Ovary (tissue), 9 donors: ENCODE measurements around the gene PXYLP1. TPM values are rescaled to one million over a fixed set of nuclear protein-coding genes. Genes with fewer than 3 reads are reported as not detected.

Experiments used
- DNase-seq, 5 donors: peaks; one replicate each; pipeline ENCODE4 v3.0.0-alpha.2; 2019 to 2020
- H3K27ac ChIP-seq, 2 donors: fragments of 200-600 bp; one replicate each; pipeline versions ENCODE4 v1.5.1 to v1.8.0; 2019 to 2022
- H3K27me3 ChIP-seq: fragments of 200-600 bp; one replicate; pipeline ENCODE4 v1.8.0; 2022
- H3K36me3 ChIP-seq: fragments of 200-600 bp; sonication (generic); one replicate; pipeline ENCODE4 v1.5.1; 2019
- H3K4me1 ChIP-seq: one replicate; pipeline ENCODE4 v1.8.1; 2013; ENCODE audit warnings: mild to moderate bottlenecking, moderate library complexity; ENCODE audit not compliant: insufficient read depth
- H3K4me3 ChIP-seq: fragments of 200-600 bp; sonication (generic); one replicate; pipeline ENCODE4 v1.5.1; 2017
- H3K9me3 ChIP-seq, 2 donors: fragments of 200-600 bp in 1 of 2; sonication (generic) in 1 of 2; one replicate each; pipeline versions ENCODE4 v1.5.1 to v1.8.1; 2013 to 2019; ENCODE audit warnings: mild to moderate bottlenecking in 1 of 2, moderate library complexity in 1 of 2
- CTCF ChIP-seq, 3 donors: fragments of 450-650 bp in 2 of 3; fragments of 200-600 bp in 1 of 3; IDR thresholded peaks; one replicate each; pipeline versions ENCODE4 v1.5.1 to v1.8.0; 2016 to 2022; ENCODE audit warnings: antibody characterized with exemption in 3 of 3, mild to moderate bottlenecking in 1 of 3
- EP300 ChIP-seq: sonication (generic); formaldehyde crosslinking; IDR thresholded peaks from one replicate; pipeline ENCODE4 v1.6.1; 2017; ENCODE audit warnings: antibody characterized with exemption
- POLR2A ChIP-seq: fragments of 450-650 bp; IDR thresholded peaks from one replicate; pipeline ENCODE4 v1.6.1; 2017; ENCODE audit warnings: antibody characterized with exemption, mild to moderate bottlenecking, moderate library complexity
- WGBS, 3 donors: extraction: QIAGEN DNeasy Blood & Tissue Kit in 1 of 3; methylation state at CpG; one replicate each; pipeline versions ENCODE4 v1.1.5 to v1.1.7; 2013 to 2017; 5-methylcytosine and 5-hydroxymethylcytosine counted together
- intact Hi-C, 4 donors: fragments of 100-400 bp; cut with DNase I; formaldehyde crosslinking; loops; one replicate each; pipeline versions ENCODE4 v1.11.0 to v1.15.1; 2022 to 2023
- polyA plus RNA-seq, 2 donors: library from polyadenylated mRNA; stranded (reverse); fragments of 200-250 nt in 1 of 2; fragments of 350-450 nt in 1 of 2; fragmentation: Illumina TruSeq in 1 of 2; extraction: RNeasy Lipid Tissue Mini Kit (QIAGEN cat#74804) in 1 of 2; gene quantifications; one replicate each; pipeline ENCODE4 v1.2.3, GENCODE V29; 2013 to 2014
- total RNA-seq, 7 donors: library from RNA; depleted of rRNA in 2 of 7; stranded (reverse); fragments of >200 nt in 2 of 7; fragmentation: NEBNext Ultra II Directional in 3 of 7; extraction: Animal tissue kit (Norgen Biotek cat#: 25700) in 3 of 7; gene quantifications; one replicate each; pipeline versions ENCODE4 v1.1.0 to v1.2.4, GENCODE V29; 2016 to 2023
- donor health status: DM: no; HTN: no; CAD: no; lungs with moderate emphysema.
- donor health status: DM: no; HTN: no; CAD: no.
- donor health status: Bipolar disorder and iron deficiency.
- donor health status: DM: yes; HTN: yes; CAD: no.
- donor health status: DM: no; HTN: no; CAD: no.
- donor health status: DM: yes; HTN: yes; CAD: no.

Gene PXYLP1
- total and polyA plus RNA-seq, 9 donors, result 6.5 to 23.0 (median 15.7) TPM

- H3K4me1 ChIP-seq, result no peaks in the 10 kb centered on the region
- intact Hi-C loops, result no loop called here
- no peak for TF ChIP-seq POLR2A
- TF ChIP-seq EP300, result no peak
- TF ChIP-seq CTCF (IDR thresholded peaks at IDR 0.05), result no peak
Measured at GRCh38 chr3:141338881-141339280, 107.3 kb downstream of the PXYLP1 start.

GRCh38 chr3:141341536-141341935 is 109.9 kb downstream of the PXYLP1 start:
- Histone ChIP-seq H3K9me3 (no peaks in the 10 kb centered on the region), H3K4me3 (no peak overlapping the region), H3K27ac (no peak overlapping the region), H3K4me1 (no peaks in the 10 kb centered on the region), H3K36me3 (no peaks in the 10 kb centered on the region), H3K27me3 (no peaks in the 10 kb centered on the region)
- WGBS, 3 donors, result 72 to 93% (median 90%) methylated on average over 1 of the region's 1 CpG
- no peak for DNase-seq
- TF ChIP-seq EP300 (no peak), POLR2A (no peak), CTCF (IDR thresholded peaks at IDR 0.05) (no peak)
- intact Hi-C loops, result no loop called here

More at GRCh38 chr3:141338881-141339280, 107.3 kb downstream of the PXYLP1 start:
- Histone ChIP-seq H3K27ac (no peak overlapping the region), H3K4me3 (no peak overlapping the region), H3K27me3 (no peaks in the 10 kb centered on the region), H3K9me3 (no peaks in the 10 kb centered on the region), H3K36me3 (no peaks in the 10 kb centered on the region)
- DNase-seq, result no peak

GRCh38 chr3:141342386-141342785 is 110.8 kb downstream of the PXYLP1 start:
- no peaks in the 10 kb centered on the region for H3K27me3 ChIP-seq
- no peaks in the 10 kb centered on the region for H3K9me3 ChIP-seq
- no peak overlapping the region for H3K4me3 ChIP-seq
- H3K4me1 ChIP-seq, result no peaks in the 10 kb centered on the region
- intact Hi-C loops, result no loop called here
- 74 to 87% (median 86%) methylated on average over 5 of the region's 5 CpGs for WGBS, 3 donors
- no peaks in the 10 kb centered on the region for H3K36me3 ChIP-seq
- TF ChIP-seq POLR2A (no peak), CTCF (IDR thresholded peaks at IDR 0.05) (no peak), EP300 (no peak)
- DNase-seq, result no peak
- no peak overlapping the region for H3K27ac ChIP-seq

- Histone ChIP-seq H3K4me1 (no peaks in the 10 kb centered on the region), H3K4me3 (no peak overlapping the region), H3K9me3 (no peaks in the 10 kb centered on the region), H3K36me3 (no peaks in the 10 kb centered on the region), H3K27me3 (no peaks in the 10 kb centered on the region), H3K27ac (no peak overlapping the region)
- DNase-seq, result no peak
- intact Hi-C loops, result no loop called here
- no peak for TF ChIP-seq CTCF (IDR thresholded peaks at IDR 0.05)
- 75 to 84% (median 75%) methylated on average over 2 of the region's 2 CpGs for WGBS, 3 donors
Measured at GRCh38 chr3:141343077-141343476, 111.5 kb downstream of the PXYLP1 start.

GRCh38 chr3:141343865-141344271 is 112.2 kb downstream of the PXYLP1 start:
- DNase-seq, result no peak
- H3K4me3 ChIP-seq, result no peak overlapping the region
- intact Hi-C loops, result no loop called here
- H3K27me3 ChIP-seq, result no peaks in the 10 kb centered on the region
- 79 to 83% (median 81%) methylated on average over 3 of the region's 3 CpGs for WGBS, 3 donors
- no peaks in the 10 kb centered on the region for H3K36me3 ChIP-seq
- H3K4me1 ChIP-seq, result no peaks in the 10 kb centered on the region
- TF ChIP-seq POLR2A (no peak), EP300 (no peak), CTCF (IDR thresholded peaks at IDR 0.05) (no peak)
- H3K9me3 ChIP-seq, result no peaks in the 10 kb centered on the region
- no peak overlapping the region for H3K27ac ChIP-seq
